A204.1 (cell line): ENCODE measurements around the gene HOXD8.

ENCODE experiments used
- FAIRE-seq: peaks from 2 replicates; lab custom pipeline; 2012; peaks lifted over from hg19 to GRCh38; lab: Jason Lieb, UNC

Gene HOXD8

GRCh38 chr2:176128982-176129796, at the start of gene HOXD8:
TSS of gene HOXD8 (plus strand) at chr2:176129705. CDS start at chr2:176130367, 662 bp downstream.
- FAIRE-seq, result no peak

DNA sequence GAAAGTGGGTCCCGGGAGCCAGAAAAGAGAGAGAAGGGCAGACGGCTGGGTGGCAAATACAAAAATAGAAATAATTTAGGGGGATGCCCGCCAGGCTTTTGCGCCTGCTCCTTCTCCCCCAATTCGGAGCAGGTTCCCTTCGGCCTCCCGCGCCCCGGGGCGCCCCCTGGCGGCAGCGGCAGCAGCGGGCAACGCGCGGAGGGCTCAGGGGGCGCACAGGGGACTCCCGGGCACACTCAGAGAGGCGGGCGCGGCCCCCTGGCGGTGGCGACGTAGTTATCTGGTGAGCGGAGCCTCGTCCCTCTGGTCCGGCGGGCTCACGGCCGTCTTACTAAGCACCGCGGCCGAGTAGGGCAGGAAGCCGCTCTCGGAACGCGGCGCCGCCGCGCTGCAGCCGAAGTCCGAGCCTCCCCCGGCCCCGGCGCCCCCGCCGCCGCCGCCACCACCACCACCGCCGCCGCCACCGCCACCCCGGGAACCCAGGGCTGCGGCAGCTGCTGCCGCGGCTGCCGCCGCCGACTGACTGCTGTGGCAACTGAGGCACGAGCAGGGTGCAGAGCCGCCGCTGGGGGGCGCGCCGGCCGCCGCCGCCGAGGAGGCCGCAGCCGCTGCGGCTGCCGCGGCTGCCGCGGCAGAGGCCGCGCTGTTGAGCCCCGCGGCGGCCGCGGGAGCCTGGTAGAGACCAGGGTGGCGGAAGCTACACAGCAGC, 49.5 kb upstream of the HOXD8 start:
- FAIRE-seq, result no peak

DNA sequence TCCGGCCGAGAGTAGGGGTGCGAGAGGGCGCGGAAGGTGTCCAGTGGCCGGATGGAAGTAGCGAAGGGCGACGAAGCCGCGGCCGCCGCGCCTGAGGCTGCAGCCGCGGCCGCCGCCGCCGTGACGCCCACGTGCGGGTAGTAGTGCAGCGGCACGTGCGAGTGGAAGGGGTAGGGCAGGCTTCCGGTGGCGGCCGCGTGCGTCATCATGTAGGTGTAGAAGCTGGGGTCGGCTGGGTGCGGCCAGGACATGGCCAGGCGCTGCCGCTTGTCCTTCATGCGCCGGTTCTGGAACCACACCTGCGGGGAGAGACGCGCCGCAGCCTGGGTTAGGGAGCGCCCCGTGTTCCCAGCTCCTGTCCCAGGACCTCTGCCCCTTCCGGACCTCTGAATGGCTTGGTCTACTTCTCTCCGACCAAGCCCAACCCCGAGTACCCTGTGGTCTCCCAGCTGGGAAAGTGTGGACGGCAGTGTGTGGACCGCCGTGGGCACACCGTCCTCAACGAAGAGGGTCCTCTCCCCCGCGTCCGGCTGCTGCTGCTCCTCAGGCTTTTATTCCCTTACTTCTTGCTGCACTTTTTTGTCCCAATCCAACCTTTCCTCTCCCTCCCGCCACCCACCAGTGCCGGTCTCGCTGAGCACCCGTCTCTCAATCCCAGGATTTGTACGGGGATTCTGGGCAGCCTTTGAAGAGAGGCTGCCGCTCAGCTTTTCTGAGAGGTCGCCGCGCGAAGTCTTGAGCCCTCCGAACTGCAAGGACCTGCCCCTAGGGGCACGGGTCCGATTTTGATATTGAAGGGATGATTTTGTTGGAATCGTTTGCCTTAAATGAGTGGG, 48.7 kb upstream of the HOXD8 start:
- no peak for FAIRE-seq

- FAIRE-seq, result no peak
These were observed 48.1 kb upstream of the HOXD8 start for GRCh38 chr2:176081376-176081836.

GRCh38 chr2:176081837-176082524, 47.5 kb upstream of the HOXD8 start:
- no peak for FAIRE-seq

GRCh38 chr2:176082525-176082823, 47.0 kb upstream of the HOXD8 start:
- no peak for FAIRE-seq

GRCh38 chr2:176082824-176083751, 46.4 kb upstream of the HOXD8 start:
- FAIRE-seq, result no peak

- no peak for FAIRE-seq
These were observed 45.7 kb upstream of the HOXD8 start, which contains the start of gene EVX2 for GRCh38 chr2:176083796-176084261. TSS of gene EVX2 (minus strand) at chr2:176083962. CDS start at chr2:176083776, 186 bp downstream.

DNA sequence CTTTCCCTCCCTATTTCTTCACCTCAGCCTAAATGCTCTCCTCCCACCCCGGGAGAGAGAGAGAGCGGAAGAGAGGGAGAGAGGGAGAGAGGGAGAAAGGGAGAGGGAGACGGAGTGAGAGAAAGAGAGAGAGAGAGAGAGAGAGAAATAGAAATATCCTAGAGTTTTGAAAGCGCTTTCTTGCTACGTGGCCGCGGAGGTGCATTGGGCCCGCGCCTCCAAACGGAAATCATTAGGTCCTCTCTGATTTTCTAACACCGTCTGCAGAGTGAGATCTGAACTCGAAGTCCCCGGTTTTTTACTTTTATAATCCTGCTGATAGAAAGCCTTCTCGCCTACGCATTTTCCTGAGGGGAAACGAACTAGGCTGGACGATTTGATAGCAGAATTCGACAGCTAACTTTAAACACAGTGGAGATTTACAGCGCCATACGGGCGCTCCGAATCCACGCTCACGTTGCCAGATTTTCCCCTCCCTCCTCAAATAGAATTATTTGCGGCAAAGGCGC, 44.8 kb upstream of the HOXD8 start:
- FAIRE-seq, result no peak

DNA sequence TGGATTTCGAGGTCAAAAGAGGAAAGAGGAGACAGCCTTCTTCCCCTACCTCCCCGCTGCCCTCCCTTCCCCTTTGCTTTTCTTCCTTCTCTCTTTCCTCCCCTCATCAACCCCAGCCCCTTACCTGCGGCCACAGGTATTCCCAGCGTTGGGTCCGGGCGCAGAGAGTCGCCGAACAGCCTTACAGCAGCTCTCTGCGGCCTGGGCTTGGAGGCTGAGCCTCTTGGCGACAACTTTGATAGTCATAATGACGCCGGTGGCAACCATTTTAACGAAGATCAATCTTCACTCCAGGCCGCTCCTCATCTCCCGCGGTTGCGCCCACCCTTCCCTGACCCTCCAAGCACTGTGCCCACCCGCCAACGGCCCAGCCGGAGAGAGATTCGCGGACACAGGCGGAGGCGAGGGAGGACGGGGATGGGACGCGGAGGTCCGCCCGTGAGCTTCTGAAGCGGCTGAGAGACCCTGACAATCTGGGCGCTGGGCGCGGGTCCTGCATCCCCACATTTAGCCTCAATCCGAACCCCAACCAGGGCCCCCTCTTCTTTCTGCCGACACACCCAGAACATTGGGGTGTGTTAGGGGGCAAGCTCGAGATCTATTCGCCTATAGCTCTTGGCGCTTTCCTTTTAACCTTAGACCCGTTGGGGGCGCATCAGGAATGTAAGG, 44.3 kb upstream of the HOXD8 start:
- FAIRE-seq, result no peak

DNA sequence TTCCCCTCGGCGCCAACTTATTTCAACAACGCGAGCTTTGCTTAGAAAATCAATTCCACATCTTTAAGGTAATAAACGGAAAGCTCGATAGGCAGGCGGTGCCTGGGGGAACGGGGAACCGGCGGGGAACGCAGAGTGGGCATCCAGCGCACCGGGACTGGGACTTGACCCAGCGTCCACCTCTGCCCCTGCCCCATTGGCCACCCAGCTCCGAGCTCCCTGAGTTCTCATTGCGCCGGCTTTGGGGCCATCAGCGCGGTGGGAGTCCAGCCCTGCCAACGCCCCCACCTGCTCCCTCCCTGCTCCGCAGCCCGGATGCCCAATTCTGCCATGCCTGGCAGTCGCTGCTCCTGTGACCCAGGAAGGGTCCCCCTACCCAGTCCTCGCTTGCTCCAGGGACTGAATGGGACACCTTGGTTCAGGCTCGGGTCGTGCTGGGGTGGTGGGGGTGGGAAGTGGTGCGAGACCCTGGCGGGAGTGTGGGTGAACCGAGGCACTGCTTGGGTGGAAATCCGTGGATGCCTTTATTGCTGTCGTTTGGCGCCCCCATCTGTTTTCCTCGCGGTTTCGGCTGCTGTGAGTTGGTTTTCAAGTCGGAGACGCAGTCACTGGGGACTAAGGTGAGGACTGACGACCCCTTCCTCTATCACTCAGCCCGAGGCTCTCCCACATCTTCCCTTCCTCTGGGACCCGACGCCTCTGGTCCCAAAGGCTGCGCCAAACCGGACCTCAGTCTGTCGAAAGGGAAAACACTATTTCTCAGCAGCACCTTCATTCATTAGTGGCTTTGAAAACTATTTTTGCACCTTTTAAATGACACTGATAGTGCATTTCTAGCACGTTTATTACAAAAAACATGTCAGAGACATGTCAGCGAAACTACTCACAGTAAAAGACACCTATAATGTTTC, 43.4 kb upstream of the HOXD8 start:
- no peak for FAIRE-seq

DNA sequence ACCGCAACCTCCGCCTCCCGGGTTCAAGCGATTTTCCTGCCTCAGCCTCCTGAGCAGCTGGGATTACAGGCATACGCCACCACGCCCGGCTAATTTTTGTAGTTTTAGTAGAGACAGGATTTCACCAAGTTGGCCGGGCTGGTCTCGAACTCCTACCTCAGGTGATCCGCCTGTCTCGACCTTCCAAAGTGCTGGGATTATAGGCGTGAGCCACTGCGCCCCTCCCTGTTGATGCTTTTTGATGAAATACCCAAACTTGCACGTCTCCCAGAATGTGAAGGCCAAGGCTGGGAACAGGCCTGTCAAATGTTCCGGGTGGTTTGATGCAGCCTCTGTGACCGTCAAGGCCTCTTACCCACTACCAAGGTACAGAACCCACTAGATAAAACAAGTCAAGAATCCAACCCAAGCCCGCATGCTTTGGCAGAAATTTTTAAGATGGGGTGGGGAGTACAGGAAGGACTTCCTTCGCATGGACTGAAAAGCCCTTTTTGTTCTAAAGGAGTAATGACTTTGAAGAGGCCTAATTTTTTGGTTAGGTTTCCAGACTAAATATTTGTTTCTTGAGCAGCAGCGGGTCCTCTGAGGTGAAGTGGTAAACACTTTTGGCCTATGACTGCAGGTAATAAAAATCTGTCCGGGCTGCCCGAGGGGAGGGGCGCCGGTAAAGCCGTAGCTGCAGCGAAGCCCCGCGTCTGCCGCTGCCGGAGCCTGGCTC, 42.0 kb upstream of the HOXD8 start:
- no peak for FAIRE-seq

- FAIRE-seq, result no peak
These were observed 41.2 kb upstream of the HOXD8 start for GRCh38 chr2:176088048-176088936.

- FAIRE-seq, result no peak
These were observed 40.3 kb upstream of the HOXD8 start for GRCh38 chr2:176088937-176089842.

DNA sequence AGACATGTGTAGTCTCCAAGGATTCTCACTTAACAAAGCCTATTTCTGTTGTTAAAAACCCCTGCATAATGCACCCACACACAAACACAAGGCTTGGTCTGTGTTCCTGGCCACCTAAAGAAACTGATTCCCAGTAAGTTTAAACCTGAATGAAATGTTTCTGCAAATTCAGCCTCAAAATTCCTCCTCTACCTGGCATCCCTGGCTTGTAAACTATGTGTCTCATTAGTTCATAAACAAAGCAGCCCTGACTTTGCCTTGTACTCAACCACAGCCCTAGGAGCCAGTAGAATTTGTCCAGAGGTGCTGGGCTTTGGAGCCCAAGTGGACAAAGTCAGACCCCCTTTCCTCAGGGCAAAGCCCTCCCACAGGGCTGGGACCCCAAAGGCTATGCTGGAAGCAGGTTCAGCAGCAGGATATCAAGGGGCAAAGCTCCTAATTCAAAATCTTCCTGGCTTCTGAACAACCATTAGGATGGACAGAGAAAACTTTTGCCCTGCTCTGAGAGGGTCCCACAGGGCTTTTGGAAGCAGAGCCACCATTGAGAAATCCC, 39.6 kb upstream of the HOXD8 start:
- FAIRE-seq, result no peak

- FAIRE-seq, result no peak
These were observed 38.6 kb upstream of the HOXD8 start for GRCh38 chr2:176090862-176091261.
